ENCODE results near the gene MAGEA12.
"Not testable (repeated sequence)": the region's sequence is repeated elsewhere in the genome, so short reads cannot be mapped to it uniquely, and the experiment has no call there.

DNA sequence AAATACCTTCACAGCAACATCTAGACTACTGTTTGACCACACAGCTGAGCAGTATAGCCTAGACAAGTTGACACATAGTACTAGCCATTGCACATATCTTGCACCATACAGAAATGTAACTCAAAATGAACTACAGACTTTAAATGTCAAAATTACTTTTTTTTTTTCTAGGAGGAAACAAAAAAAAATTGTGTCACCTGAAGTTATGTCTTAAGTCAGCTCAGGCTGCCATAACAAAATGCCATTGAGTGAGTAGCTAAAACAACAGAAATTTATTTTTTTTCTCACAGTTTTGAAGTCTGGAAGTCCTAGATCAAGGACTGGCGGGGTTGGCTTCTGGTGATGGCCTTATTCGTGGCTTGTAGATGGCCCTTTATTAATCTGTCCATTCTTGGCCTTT lies 24.4 kb upstream of the MAGEA12 start, which contains the start of gene CSAG2:
- TF ChIP-seq, protein P1, sequence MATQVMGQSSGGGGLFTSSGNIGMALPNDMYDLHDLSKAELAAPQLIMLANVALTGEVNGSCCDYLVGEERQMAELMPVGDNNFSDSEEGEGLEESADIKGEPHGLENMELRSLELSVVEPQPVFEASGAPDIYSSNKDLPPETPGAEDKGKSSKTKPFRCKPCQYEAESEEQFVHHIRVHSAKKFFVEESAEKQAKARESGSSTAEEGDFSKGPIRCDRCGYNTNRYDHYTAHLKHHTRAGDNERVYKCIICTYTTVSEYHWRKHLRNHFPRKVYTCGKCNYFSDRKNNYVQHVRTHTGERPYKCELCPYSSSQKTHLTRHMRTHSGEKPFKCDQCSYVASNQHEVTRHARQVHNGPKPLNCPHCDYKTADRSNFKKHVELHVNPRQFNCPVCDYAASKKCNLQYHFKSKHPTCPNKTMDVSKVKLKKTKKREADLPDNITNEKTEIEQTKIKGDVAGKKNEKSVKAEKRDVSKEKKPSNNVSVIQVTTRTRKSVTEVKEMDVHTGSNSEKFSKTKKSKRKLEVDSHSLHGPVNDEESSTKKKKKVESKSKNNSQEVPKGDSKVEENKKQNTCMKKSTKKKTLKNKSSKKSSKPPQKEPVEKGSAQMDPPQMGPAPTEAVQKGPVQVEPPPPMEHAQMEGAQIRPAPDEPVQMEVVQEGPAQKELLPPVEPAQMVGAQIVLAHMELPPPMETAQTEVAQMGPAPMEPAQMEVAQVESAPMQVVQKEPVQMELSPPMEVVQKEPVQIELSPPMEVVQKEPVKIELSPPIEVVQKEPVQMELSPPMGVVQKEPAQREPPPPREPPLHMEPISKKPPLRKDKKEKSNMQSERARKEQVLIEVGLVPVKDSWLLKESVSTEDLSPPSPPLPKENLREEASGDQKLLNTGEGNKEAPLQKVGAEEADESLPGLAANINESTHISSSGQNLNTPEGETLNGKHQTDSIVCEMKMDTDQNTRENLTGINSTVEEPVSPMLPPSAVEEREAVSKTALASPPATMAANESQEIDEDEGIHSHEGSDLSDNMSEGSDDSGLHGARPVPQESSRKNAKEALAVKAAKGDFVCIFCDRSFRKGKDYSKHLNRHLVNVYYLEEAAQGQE (IDR thresholded peaks at IDR 0.05; ENCODE audit: borderline replicate concordance): not testable (repeated sequence)
- TF ChIP-seq, protein P1 (CRISPR knock-in tag; IDR thresholded peaks at IDR 0.05; ENCODE audit: low read depth): not testable (repeated sequence)
- TF ChIP-seq, protein P2, sequence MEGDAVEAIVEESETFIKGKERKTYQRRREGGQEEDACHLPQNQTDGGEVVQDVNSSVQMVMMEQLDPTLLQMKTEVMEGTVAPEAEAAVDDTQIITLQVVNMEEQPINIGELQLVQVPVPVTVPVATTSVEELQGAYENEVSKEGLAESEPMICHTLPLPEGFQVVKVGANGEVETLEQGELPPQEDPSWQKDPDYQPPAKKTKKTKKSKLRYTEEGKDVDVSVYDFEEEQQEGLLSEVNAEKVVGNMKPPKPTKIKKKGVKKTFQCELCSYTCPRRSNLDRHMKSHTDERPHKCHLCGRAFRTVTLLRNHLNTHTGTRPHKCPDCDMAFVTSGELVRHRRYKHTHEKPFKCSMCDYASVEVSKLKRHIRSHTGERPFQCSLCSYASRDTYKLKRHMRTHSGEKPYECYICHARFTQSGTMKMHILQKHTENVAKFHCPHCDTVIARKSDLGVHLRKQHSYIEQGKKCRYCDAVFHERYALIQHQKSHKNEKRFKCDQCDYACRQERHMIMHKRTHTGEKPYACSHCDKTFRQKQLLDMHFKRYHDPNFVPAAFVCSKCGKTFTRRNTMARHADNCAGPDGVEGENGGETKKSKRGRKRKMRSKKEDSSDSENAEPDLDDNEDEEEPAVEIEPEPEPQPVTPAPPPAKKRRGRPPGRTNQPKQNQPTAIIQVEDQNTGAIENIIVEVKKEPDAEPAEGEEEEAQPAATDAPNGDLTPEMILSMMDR (IDR thresholded peaks at IDR 0.05 in 2 of 3, conservative IDR thresholded peaks at IDR 0.05 in 1 of 3; ENCODE audit: insufficient read depth in 2 of 3, low read depth in 1 of 3, low read length in 3 of 3): not testable (repeated sequence)
- TF ChIP-seq HMG20B (CRISPR knock-in tag; IDR thresholded peaks at IDR 0.05); RBBP5 (IDR thresholded peaks at IDR 0.05; ENCODE audit: borderline replicate concordance, insufficient read depth, low read length, poor library complexity, severe bottlenecking); SP2 (IDR thresholded peaks at IDR 0.05; ENCODE audit: extremely low read depth, low read depth, low read length, poor library complexity, severe bottlenecking); SMARCB1 (IDR thresholded peaks at IDR 0.05; ENCODE audit: insufficient read length, low read depth); POLR2AphosphoS5 (IDR thresholded peaks at IDR 0.05; ENCODE audit: control insufficient read depth, insufficient read depth, low read depth, low read length); KAT8 (IDR thresholded peaks at IDR 0.05; ENCODE audit: low read depth): not testable (repeated sequence)
- TF ChIP-seq, protein P3, sequence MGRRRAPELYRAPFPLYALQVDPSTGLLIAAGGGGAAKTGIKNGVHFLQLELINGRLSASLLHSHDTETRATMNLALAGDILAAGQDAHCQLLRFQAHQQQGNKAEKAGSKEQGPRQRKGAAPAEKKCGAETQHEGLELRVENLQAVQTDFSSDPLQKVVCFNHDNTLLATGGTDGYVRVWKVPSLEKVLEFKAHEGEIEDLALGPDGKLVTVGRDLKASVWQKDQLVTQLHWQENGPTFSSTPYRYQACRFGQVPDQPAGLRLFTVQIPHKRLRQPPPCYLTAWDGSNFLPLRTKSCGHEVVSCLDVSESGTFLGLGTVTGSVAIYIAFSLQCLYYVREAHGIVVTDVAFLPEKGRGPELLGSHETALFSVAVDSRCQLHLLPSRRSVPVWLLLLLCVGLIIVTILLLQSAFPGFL (CRISPR knock-in tag; IDR thresholded peaks at IDR 0.05): not testable (repeated sequence)
- TF ChIP-seq, protein P4, sequence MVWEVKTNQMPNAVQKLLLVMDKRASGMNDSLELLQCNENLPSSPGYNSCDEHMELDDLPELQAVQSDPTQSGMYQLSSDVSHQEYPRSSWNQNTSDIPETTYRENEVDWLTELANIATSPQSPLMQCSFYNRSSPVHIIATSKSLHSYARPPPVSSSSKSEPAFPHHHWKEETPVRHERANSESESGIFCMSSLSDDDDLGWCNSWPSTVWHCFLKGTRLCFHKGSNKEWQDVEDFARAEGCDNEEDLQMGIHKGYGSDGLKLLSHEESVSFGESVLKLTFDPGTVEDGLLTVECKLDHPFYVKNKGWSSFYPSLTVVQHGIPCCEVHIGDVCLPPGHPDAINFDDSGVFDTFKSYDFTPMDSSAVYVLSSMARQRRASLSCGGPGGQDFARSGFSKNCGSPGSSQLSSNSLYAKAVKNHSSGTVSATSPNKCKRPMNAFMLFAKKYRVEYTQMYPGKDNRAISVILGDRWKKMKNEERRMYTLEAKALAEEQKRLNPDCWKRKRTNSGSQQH (CRISPR knock-in tag; IDR thresholded peaks at IDR 0.05): not testable (repeated sequence)
- TF ChIP-seq, protein P5, sequence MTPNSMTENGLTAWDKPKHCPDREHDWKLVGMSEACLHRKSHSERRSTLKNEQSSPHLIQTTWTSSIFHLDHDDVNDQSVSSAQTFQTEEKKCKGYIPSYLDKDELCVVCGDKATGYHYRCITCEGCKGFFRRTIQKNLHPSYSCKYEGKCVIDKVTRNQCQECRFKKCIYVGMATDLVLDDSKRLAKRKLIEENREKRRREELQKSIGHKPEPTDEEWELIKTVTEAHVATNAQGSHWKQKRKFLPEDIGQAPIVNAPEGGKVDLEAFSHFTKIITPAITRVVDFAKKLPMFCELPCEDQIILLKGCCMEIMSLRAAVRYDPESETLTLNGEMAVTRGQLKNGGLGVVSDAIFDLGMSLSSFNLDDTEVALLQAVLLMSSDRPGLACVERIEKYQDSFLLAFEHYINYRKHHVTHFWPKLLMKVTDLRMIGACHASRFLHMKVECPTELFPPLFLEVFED (CRISPR knock-in tag; conservative IDR thresholded peaks at IDR 0.05): not testable (repeated sequence)
